Tibial nerve (tissue), 4 donors: ENCODE results near the gene SLC35F3. TPM values are rescaled to one million over a fixed set of nuclear protein-coding genes. Genes with fewer than 3 reads are reported as not detected.

Experiments
- DNase-seq, 2 donors: peaks; one replicate each; pipeline ENCODE4 v3.0.0-alpha.2; 2019; ENCODE audit warnings: low spot score in 2 of 2
- H3K27ac ChIP-seq, 4 donors: fragments of 200-600 bp; sonication (generic) in 3 of 4; one replicate each; pipeline ENCODE4 v1.5.1; 2017 to 2019; ENCODE audit warnings: mild to moderate bottlenecking in 1 of 4
- H3K27me3 ChIP-seq, 2 donors: fragments of 200-600 bp; sonication (generic) in 1 of 2; one replicate each; pipeline versions ENCODE4 v1.5.1 to v1.6.0; 2017 to 2019
- H3K36me3 ChIP-seq, 3 donors: fragments of 200-600 bp; sonication (generic); one replicate each; pipeline ENCODE4 v1.5.1; 2018 to 2019
- H3K4me1 ChIP-seq, 4 donors: fragments of 200-600 bp; sonication (generic) in 3 of 4; one replicate each; pipeline ENCODE4 v1.5.1; 2017 to 2019
- H3K4me3 ChIP-seq, 4 donors: fragments of 200-600 bp; sonication (generic) in 3 of 4; one replicate each; pipeline ENCODE4 v1.5.1; 2017 to 2019; ENCODE audit warnings: mild to moderate bottlenecking in 1 of 4, moderate library complexity in 1 of 4
- H3K9me3 ChIP-seq, 4 donors: fragments of 200-600 bp; sonication (generic) in 3 of 4; one replicate each; pipeline ENCODE4 v1.5.1; 2017 to 2019
- CTCF ChIP-seq, 5 experiments: fragments of 200-600 bp in 3 of 5; fragments of 450-650 bp in 2 of 5; sonication (generic) in 3 of 5; IDR thresholded peaks; one replicate each; pipeline ENCODE4 v1.5.1; 2016 to 2019; ENCODE audit warnings: antibody characterized with exemption in 5 of 5, mild to moderate bottlenecking in 3 of 5, moderate library complexity in 2 of 5
- EP300 ChIP-seq, 2 donors: sonication (generic); formaldehyde crosslinking; IDR thresholded peaks; one replicate each; pipeline ENCODE4 v1.6.1; 2017; ENCODE audit warnings: antibody characterized with exemption in 2 of 2, mild to moderate bottlenecking in 1 of 2
- POLR2A ChIP-seq, 2 donors: fragments of 450-650 bp; IDR thresholded peaks; one replicate each; pipeline ENCODE4 v1.6.1; 2017; ENCODE audit warnings: antibody characterized with exemption in 2 of 2, mild to moderate bottlenecking in 2 of 2, moderate library complexity in 2 of 2
- WGBS, 2 donors: methylation state at CpG; one replicate each; pipeline ENCODE4 v1.1.5; 2018; 5-methylcytosine and 5-hydroxymethylcytosine counted together
- total RNA-seq, 4 donors: library from RNA; depleted of rRNA; stranded (reverse); fragments of >200 nt; gene quantifications; one replicate each; pipeline ENCODE4 v1.1.0, GENCODE V29; 2016

SLC35F3 gene
- total RNA-seq, 4 donors from 2014 or later, result 0.90 TPM; not detected in 3

GRCh38 chr1:233960386-233960785 is 55.9 kb downstream of the SLC35F3 start:
- no peak for DNase-seq
- no peaks in the 10 kb centered on the region for H3K4me1 ChIP-seq
- H3K27me3 ChIP-seq, result no peaks in the 10 kb centered on the region
- H3K4me3 ChIP-seq, result no peak overlapping the region
- whole genome bisulfite sequencing, 2 donors, result 75 to 78% methylated on average over 3 of the region's 3 CpGs
- H3K27ac ChIP-seq, result no peak overlapping the region
- no peak for TF ChIP-seq CTCF (IDR thresholded peaks at IDR 0.05)
- TF ChIP-seq EP300 (IDR thresholded peaks at IDR 0.05), result no peak
- TF ChIP-seq POLR2A (IDR thresholded peaks at IDR 0.05), result no peak
- H3K36me3 ChIP-seq, result no peaks in the 10 kb centered on the region
- H3K9me3 ChIP-seq, result peaks cover 0 to 29% (median 0%) of the 10 kb centered on the region in 4 donors

GRCh38 chr1:233962878-233963277 is 58.4 kb downstream of the SLC35F3 start:
- H3K27me3 ChIP-seq, result no peaks in the 10 kb centered on the region
- no peaks in the 10 kb centered on the region for H3K4me1 ChIP-seq
- H3K4me3 ChIP-seq, result no peak overlapping the region
- DNase-seq, result no peak
- H3K36me3 ChIP-seq, result no peaks in the 10 kb centered on the region
- WGBS, 2 donors, result 65 to 87% methylated on average over 3 of the region's 3 CpGs
- peaks cover 0 to 10% (median 0%) of the 10 kb centered on the region in 4 donors for H3K9me3 ChIP-seq
- no peak for TF ChIP-seq CTCF (IDR thresholded peaks at IDR 0.05)
- no peak for TF ChIP-seq POLR2A (IDR thresholded peaks at IDR 0.05)
- no peak for TF ChIP-seq EP300 (IDR thresholded peaks at IDR 0.05)
- H3K27ac ChIP-seq, result no peak overlapping the region

GRCh38 chr1:233965856-233966255 is 61.4 kb downstream of the SLC35F3 start:
- Histone ChIP-seq H3K4me3 (no peak overlapping the region), H3K27me3 (no peaks in the 10 kb centered on the region), H3K4me1 (no peaks in the 10 kb centered on the region), H3K27ac (no peak overlapping the region), H3K36me3 (no peaks in the 10 kb centered on the region), H3K9me3 (peaks cover 0 to 6% (median 0%) of the 10 kb centered on the region in 4 donors)
- no peak for DNase-seq
- TF ChIP-seq POLR2A (IDR thresholded peaks at IDR 0.05) (no peak), EP300 (IDR thresholded peaks at IDR 0.05) (no peak), CTCF (IDR thresholded peaks at IDR 0.05) (no peak)

- no peaks in the 10 kb centered on the region for H3K27me3 ChIP-seq
- WGBS, 2 donors, result 81 to 86% methylated on average over 6 to 7 of the region's 7 CpGs
- TF ChIP-seq CTCF (IDR thresholded peaks at IDR 0.05) (no peak), POLR2A (IDR thresholded peaks at IDR 0.05) (no peak), EP300 (IDR thresholded peaks at IDR 0.05) (no peak)
- H3K36me3 ChIP-seq, result no peaks in the 10 kb centered on the region
- no peaks in the 10 kb centered on the region for H3K4me1 ChIP-seq
- H3K27ac ChIP-seq, result no peak overlapping the region
- H3K4me3 ChIP-seq, result no peak overlapping the region
- no peaks in the 10 kb centered on the region for H3K9me3 ChIP-seq
- no peak for DNase-seq
Observed at GRCh38 chr1:233971753-233972152, 67.3 kb downstream of the SLC35F3 start.

- Histone ChIP-seq H3K36me3 (no peaks in the 10 kb centered on the region), H3K4me3 (no peak overlapping the region), H3K9me3 (no peaks in the 10 kb centered on the region), H3K27ac (no peak overlapping the region), H3K4me1 (no peaks in the 10 kb centered on the region), H3K27me3 (no peaks in the 10 kb centered on the region)
- no peak for TF ChIP-seq EP300 (IDR thresholded peaks at IDR 0.05)
- no peak for TF ChIP-seq CTCF (IDR thresholded peaks at IDR 0.05)
- no peak for TF ChIP-seq POLR2A (IDR thresholded peaks at IDR 0.05)
- 75% methylated on average over 4 of the region's 4 CpGs for WGBS, 2 donors
- no peak for DNase-seq
Observed at GRCh38 chr1:233972563-233972950, 68.1 kb downstream of the SLC35F3 start.
